HG03354 (cell line): ENCODE measurements around the gene NPDC1.
A peak's percentile ranks its signal among the peaks of the same experiment; 100 is the strongest.

Source experiments
- ATAC-seq: cut with Tn5 transposase; IDR thresholded peaks from one replicate; pipeline ENCODE4 v1.9.1; 2021; ENCODE audit warnings: mild to moderate bottlenecking; ENCODE audit not compliant: unreplicated experiment, poor library complexity, severe bottlenecking

The NPDC1 gene

GRCh38 chr9:137001857-137002645 is 43.9 kb downstream of the NPDC1 start:
- ATAC-seq, result no peak

DNA sequence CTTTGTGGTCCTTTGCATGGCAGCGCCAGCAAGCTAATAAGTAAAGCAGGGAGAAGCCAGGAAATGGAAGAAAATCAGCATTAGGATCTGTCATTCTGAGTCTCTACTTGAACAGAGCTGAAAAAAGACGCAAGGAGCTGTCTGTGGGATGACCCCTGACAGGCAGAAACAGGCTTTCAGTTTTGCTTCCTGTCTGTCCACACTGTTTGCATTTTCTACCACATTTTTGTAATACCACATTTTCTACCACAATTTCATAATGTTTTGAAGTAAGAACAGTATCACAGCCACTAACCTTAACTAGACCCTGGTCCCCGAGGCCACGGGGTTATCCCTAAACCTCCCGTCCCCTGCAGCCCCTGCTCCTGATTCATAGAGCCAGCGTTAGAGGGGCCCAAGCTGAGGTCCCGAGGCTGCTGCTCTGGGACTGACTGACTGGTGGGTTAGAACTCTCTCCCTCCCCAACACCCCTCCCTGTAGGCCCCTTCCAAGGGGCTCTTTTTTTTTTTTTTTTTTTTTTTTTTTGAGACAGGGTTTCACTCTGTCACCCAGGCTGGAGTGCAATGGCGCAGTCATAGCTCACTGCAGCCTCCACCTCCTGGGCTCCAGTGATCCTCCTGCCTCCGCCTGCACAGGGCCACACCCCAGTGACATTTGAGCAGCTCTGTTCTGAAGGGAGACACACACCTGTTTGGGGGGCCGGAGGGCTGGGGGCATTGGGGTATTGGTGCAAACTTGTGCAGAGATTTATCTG is 45.6 kb downstream of the NPDC1 start:
- ATAC-seq, result peak; percentile 81

DNA sequence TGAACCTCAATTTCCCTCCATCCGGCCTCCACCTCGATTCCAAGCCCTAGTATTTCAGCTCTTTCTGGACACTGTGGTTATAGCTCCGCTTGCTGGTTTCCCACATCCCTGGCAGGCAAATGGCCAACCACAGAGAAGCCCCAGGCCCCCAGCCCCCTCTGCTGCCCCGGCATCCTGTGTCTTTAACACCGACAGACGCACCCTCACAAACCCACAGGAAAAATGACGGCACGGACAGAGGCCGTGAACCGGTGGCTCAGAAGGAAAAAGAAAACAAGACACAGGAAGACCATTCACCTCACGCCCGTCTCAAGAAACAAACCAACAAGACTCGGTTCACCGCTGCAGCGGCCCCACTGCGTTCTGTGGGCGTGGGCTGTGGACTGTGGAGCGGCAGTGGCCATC is 48.1 kb downstream of the NPDC1 start:
- ATAC-seq, result no peak

DNA sequence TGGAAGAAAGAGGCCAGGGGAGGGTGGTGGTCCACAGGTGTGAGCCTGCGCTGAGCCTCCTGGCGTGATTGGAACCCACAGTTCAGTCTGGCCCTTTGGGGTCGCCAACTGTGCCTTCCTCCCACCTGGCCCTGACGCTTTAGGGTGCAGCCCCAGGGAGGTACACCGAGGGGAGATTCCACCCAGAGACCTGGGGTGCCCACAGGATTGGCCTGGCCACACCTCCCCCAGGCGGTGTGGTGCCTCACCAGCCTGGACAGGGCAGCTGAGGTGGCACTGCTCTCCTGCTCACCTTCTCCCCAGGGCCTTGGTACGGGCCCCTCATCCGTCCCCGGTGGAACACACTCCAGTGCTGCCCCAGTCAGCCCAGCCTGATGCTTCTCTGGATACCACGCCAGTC is 48.6 kb downstream of the NPDC1 start:
- ATAC-seq, result no peak

GRCh38 chr9:136996361-136997292 is 49.4 kb downstream of the NPDC1 start, which contains the start of gene CLIC3:
CLIC3 (minus strand) TSS chr9:136996568; CDS start chr9:136996543, 25 bp downstream.
- no peak for ATAC-seq

DNA sequence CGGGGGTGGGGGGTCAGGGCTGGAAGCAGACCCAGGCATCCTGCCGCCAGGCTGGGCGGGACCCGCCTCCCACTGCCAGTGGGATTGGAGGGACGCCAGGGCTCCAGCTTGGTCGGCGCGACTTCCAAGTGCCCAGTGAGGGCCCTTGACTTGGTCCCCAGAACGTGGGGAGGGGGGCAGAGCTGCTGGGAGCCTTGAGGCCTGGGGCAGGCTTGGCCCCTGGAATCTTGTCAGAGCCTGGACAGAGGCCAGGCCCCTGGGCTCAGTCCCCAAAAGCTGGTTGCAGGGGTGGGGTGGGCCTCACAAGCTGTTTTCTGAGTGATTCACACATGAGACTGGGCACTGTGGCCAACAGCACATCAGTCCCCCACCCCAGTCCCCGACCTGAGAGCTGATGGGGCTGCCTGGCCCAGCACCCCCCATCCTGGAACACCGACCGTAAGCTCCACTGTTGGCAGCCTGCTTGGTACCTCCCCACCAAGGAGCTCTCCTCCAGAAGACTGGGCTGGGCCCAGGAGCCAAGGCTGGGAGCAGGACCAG is 50.1 kb downstream of the NPDC1 start:
- ATAC-seq, result no peak

GRCh38 chr9:136995362-136995761 is 50.6 kb downstream of the NPDC1 start:
- no peak for ATAC-seq

- ATAC-seq, result no peak
These were observed 51.1 kb downstream of the NPDC1 start for GRCh38 chr9:136994888-136995230.

DNA sequence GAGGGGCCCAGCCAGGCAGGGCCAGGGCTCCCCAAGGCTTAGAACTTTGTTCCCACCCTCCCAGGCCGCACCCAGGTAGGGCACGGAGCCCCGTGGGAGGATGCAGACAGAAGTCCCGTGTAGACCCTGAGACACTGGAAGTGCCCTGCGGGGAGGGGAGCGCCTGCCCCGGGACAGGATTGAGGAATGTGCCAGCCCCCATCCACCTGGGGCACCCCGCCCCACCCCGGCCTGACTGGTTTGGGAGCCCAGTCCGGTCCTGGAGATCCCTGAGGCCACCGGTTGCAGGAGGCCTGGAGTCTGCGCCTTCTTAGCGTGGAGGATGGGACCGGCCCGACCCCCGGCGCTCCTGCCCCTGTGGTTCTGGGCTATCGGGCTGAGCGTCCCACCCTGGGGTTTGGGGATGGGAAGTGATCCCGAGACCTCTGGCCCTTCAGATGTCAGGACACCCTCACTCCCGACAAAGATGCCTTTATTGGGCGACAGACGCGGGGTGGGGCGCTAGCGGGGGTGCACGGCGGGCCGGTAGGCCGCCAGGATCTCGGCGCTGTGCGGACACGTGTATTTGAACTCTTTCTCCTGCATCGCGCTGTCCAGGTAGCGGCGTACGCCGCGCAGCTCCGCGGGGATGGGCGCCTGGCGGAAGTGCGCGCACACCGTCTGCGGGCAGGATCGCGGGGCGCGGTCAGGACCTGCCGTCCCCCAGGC is 51.6 kb downstream of the NPDC1 start:
- no peak for ATAC-seq

- no peak for ATAC-seq
These were observed 53.1 kb downstream of the NPDC1 start for GRCh38 chr9:136992819-136993369.

DNA sequence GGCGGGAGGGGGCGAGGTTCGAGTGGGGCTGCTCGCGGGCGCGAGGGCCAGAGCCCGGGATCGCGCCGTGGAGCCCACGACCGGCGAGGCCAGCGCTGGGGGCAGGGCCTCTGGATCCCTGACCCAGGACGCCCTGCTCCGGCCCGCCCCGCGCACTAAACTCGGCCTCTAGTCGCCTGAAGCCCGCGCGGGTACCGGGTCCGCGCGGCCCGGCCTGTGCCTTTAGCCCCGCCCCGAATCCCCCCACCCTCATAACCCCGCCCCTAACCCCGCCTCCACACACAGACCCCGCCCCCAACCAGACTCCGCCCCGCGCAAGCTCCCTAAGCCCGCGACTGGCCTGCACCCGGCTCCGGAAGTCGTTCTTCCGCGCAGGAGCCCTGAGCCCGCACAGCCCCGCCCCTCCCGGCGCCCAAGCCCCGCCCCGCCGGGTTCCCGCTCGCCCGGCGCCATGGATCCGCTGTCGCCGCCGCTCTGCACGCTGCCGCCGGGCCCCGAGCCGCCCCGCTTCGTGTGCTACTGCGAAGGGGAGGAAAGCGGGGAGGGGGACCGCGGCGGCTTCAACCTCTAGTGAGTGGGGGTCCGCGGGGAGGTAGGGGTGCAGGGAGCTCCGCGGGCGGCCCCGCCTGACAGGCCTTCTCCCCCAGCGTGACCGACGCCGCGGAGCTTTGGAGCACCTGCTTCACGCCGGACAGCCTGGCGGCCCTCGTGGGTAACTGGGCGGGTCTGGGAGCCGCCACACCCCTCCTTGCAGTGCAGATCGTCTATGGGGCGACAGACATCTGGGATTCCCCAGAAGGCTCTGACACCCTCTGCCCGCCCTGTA is 53.8 kb downstream of the NPDC1 start, which contains the start of gene PAXX:
Gene PAXX (plus strand): TSS at position 430 of the 826 bp plus-strand sequence. CDS start 22 bp downstream, at position 452.
- ATAC-seq, result peak; percentile 84

GRCh38 chr9:136990242-136990911 is 55.6 kb downstream of the NPDC1 start:
- ATAC-seq, result no peak
